Naive thymus-derived CD4-positive, alpha-beta T cell (primary cell): Measurements from ENCODE around the gene ENKD1. TPM values are rescaled to one million over a fixed set of nuclear protein-coding genes. Genes with fewer than 3 reads are reported as not detected.

Experiments used
- ATAC-seq: fragments of 150-1000 bp; cut with Tn5 transposase; 2 replicates; pipeline ENCODE4 v1.10.0; 2021; ENCODE audit warnings: mild to moderate bottlenecking, moderate library complexity
- CTCF ChIA-PET: fragments of 350-600 bp; sonication (Branson Sonifier 250); formaldehyde crosslinking; loops from one replicate; lab custom pipeline; 2021; ENCODE audit warnings: antibody characterized with exemption; lab: Charles Lee
- POLR2A ChIA-PET: fragments of 350-600 bp; sonication (Branson Sonifier 250); formaldehyde crosslinking; loops from one replicate; lab custom pipeline; 2021; ENCODE audit warnings: antibody characterized with exemption, inconsistent platforms; lab: Charles Lee
- DNase-seq, 9 donors: peaks; one replicate each; pipeline versions ENCODE4 v3.0.0 to v3.0.0-alpha.2; 2020 to 2022; ENCODE audit warnings: mixed read lengths in 1 of 9
- H3K27ac ChIP-seq: one replicate; pipeline ENCODE4 v1.7.0; 2013; ENCODE audit warnings: mild to moderate bottlenecking, low read depth, low read length, moderate library complexity
- H3K27me3 ChIP-seq, 2 donors: one replicate each; pipeline ENCODE4 v1.7.0; 2013; ENCODE audit warnings: low read length in 2 of 2, mild to moderate bottlenecking in 2 of 2, moderate library complexity in 2 of 2; ENCODE audit not compliant: control insufficient read depth in 2 of 2, insufficient read depth in 2 of 2
- H3K36me3 ChIP-seq, 3 experiments: 1 replicate in 2 of 3; 2 replicates in 1 of 3; pipeline ENCODE4 v1.7.0; 2013; ENCODE audit warnings: low read length in 3 of 3, mild to moderate bottlenecking in 3 of 3, moderate library complexity in 1 of 3; ENCODE audit not compliant: insufficient read depth in 3 of 3, control insufficient read depth in 2 of 3
- H3K4me1 ChIP-seq, 2 donors: one replicate each; pipeline ENCODE4 v1.7.0; 2013; ENCODE audit warnings: low read length in 2 of 2, mild to moderate bottlenecking in 2 of 2, moderate library complexity in 1 of 2; ENCODE audit not compliant: control insufficient read depth in 2 of 2, insufficient read depth in 2 of 2
- H3K4me3 ChIP-seq: 2 replicates; pipeline ENCODE4 v1.7.0; 2013; ENCODE audit warnings: mild to moderate bottlenecking, low read length
- H3K9me3 ChIP-seq, 3 experiments: 1 replicate in 2 of 3; 2 replicates in 1 of 3; pipeline ENCODE4 v1.7.0; 2013; ENCODE audit warnings: low read length in 3 of 3; ENCODE audit not compliant: control insufficient read depth in 2 of 3
- H3K27ac Mint-ChIP-seq, 9 donors: one replicate each; pipeline ENCODE4 v1.8.0; 2020 to 2022; ENCODE audit warnings: mixed read lengths in 9 of 9, mild to moderate bottlenecking in 8 of 9, moderate library complexity in 5 of 9, inconsistent platforms in 2 of 9
- H3K27me3 Mint-ChIP-seq, 5 donors: one replicate each; pipeline ENCODE4 v1.8.0; 2021 to 2022; ENCODE audit warnings: mixed read lengths in 5 of 5, mild to moderate bottlenecking in 1 of 5
- H3K36me3 Mint-ChIP-seq, 5 donors: one replicate each; pipeline ENCODE4 v1.8.0; 2020 to 2022; ENCODE audit warnings: mixed read lengths in 5 of 5, mild to moderate bottlenecking in 3 of 5, inconsistent platforms in 1 of 5
- H3K4me1 Mint-ChIP-seq, 7 donors: one replicate each; pipeline ENCODE4 v1.8.0; 2020 to 2022; ENCODE audit warnings: mixed read lengths in 7 of 7, mild to moderate bottlenecking in 3 of 7, inconsistent platforms in 1 of 7
- H3K4me3 Mint-ChIP-seq, 10 donors: one replicate each; pipeline ENCODE4 v1.8.0; 2020 to 2022; ENCODE audit warnings: mild to moderate bottlenecking in 10 of 10, mixed read lengths in 10 of 10, moderate library complexity in 6 of 10, inconsistent platforms in 2 of 10
- H3K9me3 Mint-ChIP-seq, 11 donors: one replicate each; pipeline ENCODE4 v1.8.0; 2020 to 2022; ENCODE audit warnings: mixed read lengths in 11 of 11, mild to moderate bottlenecking in 4 of 11, inconsistent platforms in 1 of 11, moderate library complexity in 1 of 11
- intact Hi-C, 2 donors: fragments of 100-400 bp; cut with micrococcal nuclease; formaldehyde crosslinking; loops; one replicate each; pipeline ENCODE4 v1.15.1; 2023
- polyA plus RNA-seq, 2 donors: library from polyadenylated mRNA; unstranded; fragments of 300-500 nt; fragmentation: Illumina TruSeq; gene quantifications; one replicate each; pipeline ENCODE4 v1.2.3, GENCODE V29; 2021
- total RNA-seq, 6 experiments: library from RNA in 5 of 6; stranded (reverse) in 5 of 6; gene quantifications; 1 replicate in 5 of 6; 2 replicates in 1 of 6; pipeline ENCODE4 v1.2.3 and lab custom pipeline; 2021 to 2026

ENKD1 gene
- total and polyA plus RNA-seq, 7 experiments from 2014 or later, result 1.1 to 8.3 (median 5.8) TPM

DNA sequence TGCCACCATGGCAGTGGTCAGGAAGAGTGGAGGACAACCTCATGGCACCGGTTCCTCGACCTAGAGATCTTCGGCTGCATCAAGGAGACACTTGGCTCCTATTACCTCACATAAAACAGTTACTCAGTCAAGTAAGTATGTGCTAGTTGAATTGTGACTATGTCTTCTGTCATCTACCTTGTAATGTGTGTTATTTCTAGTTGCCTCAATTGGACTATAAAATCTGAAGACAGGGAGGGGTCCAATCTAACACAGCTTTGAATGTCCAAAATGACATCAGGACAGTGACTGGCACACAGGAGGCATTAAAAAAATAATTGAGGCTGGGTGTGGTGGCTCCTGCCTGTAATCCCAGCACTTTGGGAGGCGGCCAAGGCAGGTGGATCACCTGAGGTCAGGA is 17.2 kb upstream of the ENKD1 start:
- DNase-seq (no peak), ATAC-seq (no peak)
- H3K4me3 ChIP-seq, result no peak overlapping the region
- H3K9me3 ChIP-seq, result no peaks in the 10 kb centered on the region
- Mint-ChIP-seq H3K4me3 (peak overlapping the region in 1 of 10 donors; percentile 1), H3K27me3 (no peaks in the 10 kb centered on the region), H3K27ac (peak overlapping the region in 2 of 9 donors; percentile 29 to 80), H3K4me1 (peaks cover 0 to 18% (median 11%) of the 10 kb centered on the region in 7 donors), H3K36me3 (peaks cover 0 to 13% (median 2%) of the 10 kb centered on the region in 5 donors), H3K9me3 (no peaks in the 10 kb centered on the region)
- ChIA-PET POLR2A (interaction anchor here (0.7 to 1.2 kb wide), 3 partner anchors 10 to 35 kb away, joined by 3 read pairs; no protein-coding TSS in a partner anchor), CTCF (interaction anchor here (0.6 kb wide), 1 partner anchor 18 kb away, joined by 3 read pairs; no protein-coding TSS in a partner anchor)
- no peaks in the 10 kb centered on the region for H3K27me3 ChIP-seq
- intact Hi-C loops, result no loop called here
- H3K36me3 ChIP-seq, result peaks cover 0 to 23% (median 0%) of the 10 kb centered on the region in 3 experiments
- H3K27ac ChIP-seq, result no peak overlapping the region
- H3K4me1 ChIP-seq, result peaks cover 0 to 7% of the 10 kb centered on the region in 2 donors

DNA sequence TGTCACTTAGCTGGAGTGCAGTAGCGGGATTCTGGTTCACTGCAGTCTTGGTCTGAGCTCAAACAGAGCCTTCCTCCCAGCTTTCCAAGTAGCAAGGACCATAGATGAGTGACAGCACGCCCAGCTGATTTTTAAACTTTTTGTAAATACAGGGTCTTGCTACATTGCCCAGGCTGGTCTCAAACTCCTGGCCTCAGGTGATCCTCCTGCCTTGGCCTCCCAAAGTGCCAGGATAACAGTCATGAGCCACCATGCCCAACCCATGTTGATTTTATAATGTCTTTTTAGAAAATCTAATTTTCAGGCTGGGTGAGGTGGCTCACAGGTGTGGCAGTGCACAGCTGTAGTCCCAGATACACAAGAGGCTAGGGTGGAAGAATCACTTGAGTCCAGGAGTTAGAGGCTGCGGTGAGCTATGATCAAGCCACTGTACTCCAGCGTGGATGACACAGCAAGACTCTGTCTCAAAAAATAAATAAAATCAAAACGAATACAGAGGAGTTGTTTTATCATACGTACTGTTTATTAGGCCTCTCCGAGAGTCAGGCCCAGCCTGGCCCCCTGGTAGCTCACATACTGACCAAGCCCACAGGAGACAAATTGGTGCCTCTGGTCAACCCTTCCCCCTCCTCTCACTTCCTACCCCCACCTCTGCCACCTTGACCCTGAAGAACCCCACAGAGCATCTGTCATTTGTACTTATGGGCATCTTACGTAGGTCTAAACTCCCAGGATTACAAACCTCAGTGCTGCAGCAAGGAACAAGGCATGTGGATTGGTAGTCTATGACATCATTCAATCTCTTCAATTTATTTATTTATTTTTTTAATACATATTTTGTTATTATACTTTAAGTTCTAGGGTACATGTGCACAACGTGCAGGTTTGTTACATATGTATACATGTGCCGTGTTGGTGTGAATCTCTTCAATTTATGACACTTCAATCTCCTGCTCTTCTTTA is 13.7 kb upstream of the ENKD1 start:
- Mint-ChIP-seq H3K27me3 (no peaks in the 10 kb centered on the region), H3K36me3 (peaks cover 0 to 11% (median 2%) of the 10 kb centered on the region in 5 donors), H3K4me3 (no peak overlapping the region), H3K9me3 (no peaks in the 10 kb centered on the region), H3K4me1 (peaks cover 0 to 14% (median 6%) of the 10 kb centered on the region in 7 donors), H3K27ac (peak overlapping the region in 3 of 9 donors; percentile 29 to 51 (median 41))
- intact Hi-C loops, result no loop called here
- DNase-seq (no peak), ATAC-seq (no peak)
- ChIA-PET POLR2A (interaction anchor here (0.6 to 1.1 kb wide), 3 partner anchors 44 to 199 kb away, joined by 3 to 4 read pairs (median 3); partner anchors contain the start of gene ATP6V0D1), CTCF (interaction anchor here (0.7 to 0.9 kb wide), 2 partner anchors 12 to 159 kb away, joined by 3 read pairs; no protein-coding TSS in a partner anchor)
- Histone ChIP-seq H3K36me3 (peaks cover 0 to 23% (median 0%) of the 10 kb centered on the region in 3 experiments), H3K27me3 (no peaks in the 10 kb centered on the region), H3K4me1 (peaks cover 0 to 2% of the 10 kb centered on the region in 2 donors), H3K9me3 (no peaks in the 10 kb centered on the region), H3K27ac (no peak overlapping the region), H3K4me3 (no peak overlapping the region)

DNA sequence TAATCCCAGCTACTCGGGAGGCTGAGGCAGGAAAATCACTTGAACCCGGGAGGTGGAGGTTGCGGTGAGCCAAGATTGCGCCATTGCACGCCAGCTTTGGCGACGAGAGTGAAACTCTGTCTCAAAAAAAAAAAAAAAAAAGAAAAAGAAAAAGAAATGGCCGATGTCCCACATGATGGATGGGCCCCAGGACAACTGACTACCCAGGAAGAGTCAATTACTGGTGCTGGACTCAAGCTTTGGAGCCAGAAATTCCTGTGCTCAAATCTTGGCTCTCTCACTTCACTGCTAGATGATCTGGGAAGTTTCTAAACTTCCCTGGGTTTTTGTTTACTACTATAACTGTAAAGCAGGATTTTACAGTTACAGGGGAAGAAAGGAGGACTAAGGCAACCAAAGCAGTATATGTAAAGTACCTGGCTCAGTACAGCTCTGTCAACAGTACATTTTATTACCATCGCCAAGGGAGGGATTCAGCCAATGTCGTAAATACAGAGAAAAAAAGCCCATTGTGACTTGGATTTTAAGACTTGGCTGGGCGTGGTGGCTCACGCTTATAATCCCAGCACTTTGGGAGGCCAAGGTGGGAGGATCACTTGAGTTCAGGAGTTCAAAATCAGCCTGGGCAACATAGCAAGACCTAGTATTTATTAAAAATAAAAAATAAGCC is 11.9 kb upstream of the ENKD1 start:
- CTCF ChIA-PET, result interaction anchor here (1.5 kb wide), 1 partner anchor 11 kb away, joined by 5 read pairs; no protein-coding TSS in a partner anchor
- Mint-ChIP-seq H3K4me3 (no peak overlapping the region), H3K9me3 (no peaks in the 10 kb centered on the region), H3K27me3 (no peaks in the 10 kb centered on the region), H3K36me3 (peaks cover 0 to 7% (median 0%) of the 10 kb centered on the region in 5 donors), H3K4me1 (peaks cover 0 to 8% (median 2%) of the 10 kb centered on the region in 7 donors), H3K27ac (peak overlapping the region in 2 of 9 donors; percentile 26 to 49)
- Histone ChIP-seq H3K4me3 (no peak overlapping the region), H3K36me3 (peaks cover 0 to 16% (median 0%) of the 10 kb centered on the region in 3 experiments), H3K9me3 (no peaks in the 10 kb centered on the region), H3K27me3 (no peaks in the 10 kb centered on the region), H3K4me1 (no peaks in the 10 kb centered on the region), H3K27ac (no peak overlapping the region)
- POLR2A ChIA-PET, result no interaction called here
- no peak for ATAC-seq
- DNase-seq, result no peak
- intact Hi-C loops, result no loop called here

- POLR2A ChIA-PET, result no interaction called here
These were observed 11.2 kb upstream of the ENKD1 start for GRCh38 chr16:67677712-67678111.

GRCh38 chr16:67676939-67677338 is 10.4 kb upstream of the ENKD1 start:
- ChIA-PET CTCF (interaction anchor here (0.6 to 1.7 kb wide), 4 partner anchors 52 to 392 kb away, joined by 3 to 7 read pairs (median 3); no protein-coding TSS in a partner anchor), POLR2A (interaction anchor here (0.7 kb wide), 1 partner anchor 31 kb away, joined by 3 read pairs; no protein-coding TSS in a partner anchor)
- DNase-seq (no peak), ATAC-seq (no peak)
- H3K4me1 Mint-ChIP-seq, result peaks cover 0 to 12% (median 0%) of the 10 kb centered on the region in 7 donors
- Histone ChIP-seq H3K27me3 (no peaks in the 10 kb centered on the region), H3K27ac (no peak overlapping the region), H3K4me3 (no peak overlapping the region), H3K4me1 (no peaks in the 10 kb centered on the region), H3K36me3 (peaks cover 0 to 12% (median 0%) of the 10 kb centered on the region in 3 experiments), H3K9me3 (no peaks in the 10 kb centered on the region)
- no peaks in the 10 kb centered on the region for H3K36me3 Mint-ChIP-seq
- no peaks in the 10 kb centered on the region for H3K9me3 Mint-ChIP-seq
- no peaks in the 10 kb centered on the region for H3K27me3 Mint-ChIP-seq
- intact Hi-C loops, result no loop called here
- H3K4me3 Mint-ChIP-seq, result no peak overlapping the region
- H3K27ac Mint-ChIP-seq, result peak overlapping the region in 1 of 9 donors; percentile 58

More at GRCh38 chr16:67677712-67678111, 11.2 kb upstream of the ENKD1 start:
- ATAC-seq (no peak), DNase-seq (no peak)
- Histone ChIP-seq H3K4me3 (no peak overlapping the region), H3K4me1 (no peaks in the 10 kb centered on the region), H3K27ac (no peak overlapping the region), H3K27me3 (no peaks in the 10 kb centered on the region), H3K9me3 (no peaks in the 10 kb centered on the region), H3K36me3 (peaks cover 0 to 12% (median 0%) of the 10 kb centered on the region in 3 experiments)
- H3K36me3 Mint-ChIP-seq, result peaks cover 0 to 5% (median 0%) of the 10 kb centered on the region in 5 donors
- H3K4me3 Mint-ChIP-seq, result no peak overlapping the region
- no peaks in the 10 kb centered on the region for H3K9me3 Mint-ChIP-seq
- H3K27me3 Mint-ChIP-seq, result no peaks in the 10 kb centered on the region
- CTCF ChIA-PET, result interaction anchor here (1.5 kb wide), 1 partner anchor 10 kb away, joined by 5 read pairs; no protein-coding TSS in a partner anchor
- intact Hi-C loops, result no loop called here
- H3K27ac Mint-ChIP-seq, result peak overlapping the region in 3 of 9 donors; percentile 30 to 58 (median 49)
- H3K4me1 Mint-ChIP-seq, result peaks cover 0 to 8% (median 0%) of the 10 kb centered on the region in 7 donors

DNA sequence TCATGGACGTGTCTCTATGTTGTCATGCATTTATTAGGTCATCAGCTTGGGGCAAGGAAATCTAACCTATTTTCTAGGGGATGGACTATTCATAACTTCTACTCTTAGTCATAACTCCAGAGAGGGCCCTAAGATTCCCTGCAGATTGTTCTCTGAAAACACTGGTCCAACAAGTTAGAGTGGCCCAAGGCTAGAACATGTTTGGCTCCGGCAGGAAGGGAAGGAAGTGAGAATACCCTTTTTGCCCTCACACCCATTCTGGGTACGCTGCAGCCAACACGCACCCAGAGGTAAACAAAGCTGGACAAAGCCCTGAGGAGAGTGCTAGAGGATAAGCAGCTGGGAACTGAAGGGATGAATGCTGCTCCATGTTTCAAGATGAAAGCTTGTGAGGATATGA is 10.0 kb upstream of the ENKD1 start:
- Mint-ChIP-seq H3K9me3 (no peaks in the 10 kb centered on the region), H3K27me3 (no peaks in the 10 kb centered on the region), H3K27ac (peak overlapping the region in 1 of 9 donors; percentile 58), H3K36me3 (no peaks in the 10 kb centered on the region), H3K4me1 (peaks cover 0 to 12% (median 0%) of the 10 kb centered on the region in 7 donors), H3K4me3 (no peak overlapping the region)
- ChIA-PET POLR2A (interaction anchor here (0.7 kb wide), 1 partner anchor 31 kb away, joined by 3 read pairs; no protein-coding TSS in a partner anchor), CTCF (interaction anchor here (0.6 to 1.7 kb wide), 3 partner anchors 130 to 393 kb away, joined by 3 to 7 read pairs (median 3); no protein-coding TSS in a partner anchor)
- Histone ChIP-seq H3K36me3 (peaks cover 0 to 12% (median 0%) of the 10 kb centered on the region in 3 experiments), H3K4me3 (no peak overlapping the region), H3K4me1 (no peaks in the 10 kb centered on the region), H3K27ac (no peak overlapping the region), H3K27me3 (no peaks in the 10 kb centered on the region), H3K9me3 (no peaks in the 10 kb centered on the region)
- ATAC-seq (no peak), DNase-seq (no peak)
- intact Hi-C loops, result no loop called here
